ENCODE results near the gene ACTG1. TPM values are rescaled to one million over a fixed set of nuclear protein-coding genes. Genes with fewer than 3 reads are reported as not detected.

The ACTG1 gene
- total RNA-seq, 1 donor from 2014 or later, result 1,228 TPM

- Mint-ChIP-seq H3K4me3 (no peak overlapping the region), H3K27ac (no peak overlapping the region)
- H4K20me1 ChIP-seq (ENCODE audit: low read depth), result peaks cover 3% of the 10 kb centered on the region
These were observed 9.0 kb downstream of the ACTG1 start for GRCh38 chr17:81503619-81504018.

GRCh38 chr17:81502471-81503017 is 10.1 kb downstream of the ACTG1 start:
- Mint-ChIP-seq H3K27ac (no peak overlapping the region), H3K4me1 (peaks cover 4% of the 10 kb centered on the region), H3K9me3 (peaks cover under 1% of the 10 kb centered on the region), H3K36me3 (no peaks in the 10 kb centered on the region), H3K4me3 (peak overlapping the region; percentile 19), H3K27me3 (ENCODE audit: insufficient read depth, low read depth) (peaks cover 14% of the 10 kb centered on the region)
- Histone ChIP-seq H3K4me2 (no peak overlapping the region), H3K4me1 (no peaks in the 10 kb centered on the region), H3K4me3 (no peak overlapping the region), H3K27ac (no peak overlapping the region), H3K27me3 (no peaks in the 10 kb centered on the region), H3F3A (ENCODE audit: low read depth) (peaks cover 8% of the 10 kb centered on the region), H3K9ac (no peak overlapping the region), H3K79me2 (ENCODE audit: low read depth) (no peaks in the 10 kb centered on the region), H3K9me3 (ENCODE audit: low read depth) (no peaks in the 10 kb centered on the region), H4K20me1 (ENCODE audit: low read depth) (no peaks in the 10 kb centered on the region), H3K36me3 (no peaks in the 10 kb centered on the region), H2AFZ (replicated peaks) (no peak overlapping the region)
- no peak for TF ChIP-seq EZH2 (IDR thresholded peaks at IDR 0.05)
- no peak for TF ChIP-seq CTCF (IDR thresholded peaks at IDR 0.05)
- no peak for TF ChIP-seq EZH2phosphoT487 (IDR thresholded peaks at IDR 0.05)
- no peak for DNase-seq (ENCODE audit: low spot score)

More at GRCh38 chr17:81503619-81504018, 9.0 kb downstream of the ACTG1 start:
- Histone ChIP-seq H3K36me3 (no peaks in the 10 kb centered on the region), H2AFZ (replicated peaks) (no peak overlapping the region), H3F3A (ENCODE audit: low read depth) (peaks cover 16% of the 10 kb centered on the region), H3K27ac (no peak overlapping the region), H3K9me3 (ENCODE audit: low read depth) (no peaks in the 10 kb centered on the region), H3K4me2 (no peak overlapping the region), H3K4me1 (no peaks in the 10 kb centered on the region), H3K79me2 (ENCODE audit: low read depth) (no peaks in the 10 kb centered on the region), H3K9ac (no peak overlapping the region), H3K27me3 (no peaks in the 10 kb centered on the region), H3K4me3 (no peak overlapping the region)
- TF ChIP-seq CTCF (IDR thresholded peaks at IDR 0.05) (no peak), EZH2 (IDR thresholded peaks at IDR 0.05) (no peak), EZH2phosphoT487 (IDR thresholded peaks at IDR 0.05) (no peak)
- peaks cover 6% of the 10 kb centered on the region for H3K4me1 Mint-ChIP-seq
- H3K9me3 Mint-ChIP-seq, result peaks cover 3% of the 10 kb centered on the region
- H3K27me3 Mint-ChIP-seq (ENCODE audit: insufficient read depth, low read depth), result peaks cover 12% of the 10 kb centered on the region
- peaks cover 4% of the 10 kb centered on the region for H3K36me3 Mint-ChIP-seq
- DNase-seq (ENCODE audit: low spot score), result no peak

GRCh38 chr17:81500047-81500446 is 12.6 kb downstream of the ACTG1 start:
- Histone ChIP-seq H3F3A (ENCODE audit: low read depth) (no peaks in the 10 kb centered on the region), H3K4me2 (no peak overlapping the region), H3K4me1 (no peaks in the 10 kb centered on the region), H3K9me3 (ENCODE audit: low read depth) (no peaks in the 10 kb centered on the region), H3K4me3 (no peak overlapping the region), H4K20me1 (ENCODE audit: low read depth) (no peaks in the 10 kb centered on the region), H3K36me3 (no peaks in the 10 kb centered on the region), H3K27me3 (no peaks in the 10 kb centered on the region), H3K27ac (no peak overlapping the region), H3K79me2 (ENCODE audit: low read depth) (no peaks in the 10 kb centered on the region), H3K9ac (no peak overlapping the region), H2AFZ (replicated peaks) (no peak overlapping the region)
- peaks cover 10% of the 10 kb centered on the region for H3K27me3 Mint-ChIP-seq (ENCODE audit: insufficient read depth, low read depth)
- H3K4me1 Mint-ChIP-seq, result peaks cover 5% of the 10 kb centered on the region
- peak; percentile 23 for DNase-seq (ENCODE audit: low spot score)
- no peak overlapping the region for H3K4me3 Mint-ChIP-seq
- no peak for TF ChIP-seq EZH2 (IDR thresholded peaks at IDR 0.05)
- no peak for TF ChIP-seq CTCF (IDR thresholded peaks at IDR 0.05)
- TF ChIP-seq EZH2phosphoT487 (IDR thresholded peaks at IDR 0.05), result no peak
- H3K27ac Mint-ChIP-seq, result peak overlapping the region; percentile 30
- H3K36me3 Mint-ChIP-seq, result no peaks in the 10 kb centered on the region
- no peaks in the 10 kb centered on the region for H3K9me3 Mint-ChIP-seq
